ENCODE results near the gene CCR6.
"Not testable (repeated sequence)": the region's sequence is repeated elsewhere in the genome, so short reads cannot be mapped to it uniquely, and the experiment has no call there.

GRCh38 chr6:167168296-167168695, 45.4 kb downstream of the CCR6 start:
- not testable (repeated sequence) for TF ChIP-seq CTCF, EP300, POLR2A, POLR2AphosphoS5 (IDR thresholded peaks at IDR 0.05)
